ENCODE data around the gene SNRNP200.

Gene SNRNP200
- 89.9 to 348 (median 204) reads per million in 17 experiments for total RNA-seq

DNA sequence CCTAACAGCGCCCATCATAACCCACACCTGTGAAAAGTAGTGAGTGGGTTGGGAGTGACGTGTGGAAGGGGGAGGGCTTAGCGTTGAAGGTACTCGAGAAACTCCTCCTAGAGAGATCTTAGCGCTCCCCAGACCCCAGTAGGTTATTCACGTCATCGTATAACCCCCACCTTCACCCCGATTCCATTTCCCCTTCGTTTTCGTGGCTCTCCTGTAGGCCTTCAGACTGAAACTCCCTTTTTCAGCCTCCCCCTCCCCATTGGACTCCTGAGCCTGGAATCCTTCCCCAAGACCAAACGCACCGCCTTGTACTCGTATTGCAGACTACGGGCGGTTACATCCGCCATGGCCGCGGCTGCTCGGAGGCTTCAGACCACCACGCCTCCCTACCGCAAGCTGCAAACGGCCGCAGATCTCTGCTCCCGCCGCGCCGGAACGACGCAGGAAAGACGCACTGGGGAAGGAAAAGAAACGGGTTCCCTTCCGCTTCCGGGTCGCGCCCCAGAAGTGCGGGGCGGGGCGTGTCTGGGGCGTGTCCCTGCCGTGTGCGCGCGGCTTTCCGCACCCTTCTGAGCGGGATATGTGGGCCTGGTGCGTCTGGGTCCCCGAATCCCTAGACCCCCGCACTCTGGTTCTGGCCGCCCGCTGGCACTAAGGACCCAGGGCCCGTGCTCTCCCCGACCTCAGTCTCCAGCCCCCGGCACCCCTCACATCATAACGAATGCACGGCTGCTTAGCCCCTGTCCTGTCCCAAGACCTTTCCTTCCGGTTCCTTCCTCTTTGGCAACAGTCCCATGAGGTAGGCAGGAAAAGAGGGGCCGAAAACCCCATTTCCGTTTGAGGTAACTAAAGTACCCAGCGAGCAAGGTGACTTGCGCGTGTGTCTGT lies at the start of gene SNRNP200:
TSS of gene SNRNP200 (minus strand) at position 456 of the 888 bp plus-strand sequence. CDS start at position 347, 109 bp downstream.
- DNase-seq, result peak; percentile 93 to 96 (median 94)

DNA sequence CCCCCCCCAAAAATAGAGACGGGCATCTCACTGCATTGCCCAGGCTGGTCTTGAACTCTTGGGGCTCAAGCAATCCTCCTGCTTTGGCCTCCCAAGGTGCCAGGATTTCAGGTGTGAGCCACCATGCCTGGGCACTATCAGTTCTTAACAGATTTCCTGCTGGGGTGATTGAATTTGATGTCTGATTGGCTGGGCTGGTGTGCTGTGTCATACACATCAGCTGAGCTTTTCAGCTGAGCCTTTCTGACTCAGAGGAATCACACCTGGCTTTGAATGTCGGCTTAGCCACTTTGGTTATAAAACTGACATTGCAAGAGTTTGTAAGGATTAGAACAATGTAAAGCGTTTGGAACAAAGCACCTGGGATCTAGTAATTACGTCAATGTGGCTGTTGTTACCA lies 49.1 kb upstream of the SNRNP200 start:
- no peak for DNase-seq

DNA sequence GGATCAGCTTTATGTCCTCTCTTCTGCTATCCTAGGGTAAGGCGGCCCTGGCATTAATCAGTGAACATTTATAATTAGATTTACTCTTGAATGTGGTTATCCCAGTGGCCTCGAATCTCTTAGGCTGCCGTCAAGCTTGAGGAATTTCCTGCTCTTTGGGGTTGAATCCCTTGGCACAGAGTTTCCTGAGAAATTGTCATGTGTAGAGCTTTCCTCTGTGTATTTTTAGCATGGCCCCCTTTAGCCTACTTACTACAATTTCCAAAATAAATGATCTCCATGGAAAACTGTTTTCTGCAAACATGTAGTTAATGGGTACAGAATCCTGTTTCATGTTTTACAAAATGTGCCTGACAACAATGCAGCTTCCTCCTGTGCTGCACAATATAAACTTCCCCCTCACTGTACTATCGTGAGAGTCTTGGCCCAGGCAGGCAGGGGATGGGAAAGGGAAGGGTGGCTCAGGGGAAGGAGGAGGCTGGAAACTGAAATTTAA lies 48.3 kb upstream of the SNRNP200 start:
- DNase-seq, result peak in 3 of 4 experiments; percentile 49 to 63 (median 60)

DNA sequence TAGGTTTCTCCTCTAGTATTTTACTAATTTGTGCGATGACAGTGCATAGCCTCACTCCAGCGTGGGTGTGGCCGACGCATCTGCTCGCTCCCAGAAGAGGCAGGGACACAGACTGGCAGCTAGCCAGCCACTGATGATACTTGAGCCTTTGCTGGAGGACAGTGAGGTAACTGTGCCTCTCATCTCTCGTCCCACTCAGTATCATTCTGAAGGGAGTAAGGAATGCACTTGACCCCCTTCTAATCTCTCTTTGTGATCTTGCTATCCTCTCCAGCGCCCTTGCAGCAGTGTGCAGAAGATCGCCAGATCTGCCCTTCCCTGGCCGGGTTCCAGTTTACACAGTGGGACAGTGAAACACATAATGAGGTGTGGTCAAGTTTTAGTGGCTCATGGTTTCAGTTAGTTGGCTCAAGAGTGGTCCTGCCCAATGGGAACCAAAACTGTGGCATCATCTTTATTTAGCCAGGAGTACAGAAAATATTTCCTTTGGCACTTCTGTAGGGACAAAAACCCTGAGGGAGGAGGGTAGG lies 47.8 kb upstream of the SNRNP200 start:
- DNase-seq, result no peak

DNA sequence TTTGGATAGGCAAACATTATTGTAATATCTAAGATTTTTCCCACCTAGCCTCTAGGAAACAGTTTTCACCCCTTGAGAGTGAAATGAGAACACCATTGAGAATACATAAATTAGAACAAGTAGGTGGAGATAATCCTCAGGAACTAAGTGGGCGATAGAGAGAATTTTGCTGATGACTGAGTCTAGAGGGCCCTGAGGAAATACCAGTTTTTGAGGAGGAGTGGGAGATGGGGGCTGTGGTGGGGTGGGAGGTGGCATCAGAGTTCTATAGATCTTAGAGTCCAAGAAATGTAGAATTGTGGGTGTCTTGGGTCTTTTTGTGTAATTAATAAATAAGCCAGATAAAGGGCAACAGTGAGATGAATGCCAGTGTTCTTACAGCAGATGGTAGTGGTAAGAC lies 42.0 kb upstream of the SNRNP200 start:
- DNase-seq, result peak in 1 of 4 experiments; percentile 30

DNA sequence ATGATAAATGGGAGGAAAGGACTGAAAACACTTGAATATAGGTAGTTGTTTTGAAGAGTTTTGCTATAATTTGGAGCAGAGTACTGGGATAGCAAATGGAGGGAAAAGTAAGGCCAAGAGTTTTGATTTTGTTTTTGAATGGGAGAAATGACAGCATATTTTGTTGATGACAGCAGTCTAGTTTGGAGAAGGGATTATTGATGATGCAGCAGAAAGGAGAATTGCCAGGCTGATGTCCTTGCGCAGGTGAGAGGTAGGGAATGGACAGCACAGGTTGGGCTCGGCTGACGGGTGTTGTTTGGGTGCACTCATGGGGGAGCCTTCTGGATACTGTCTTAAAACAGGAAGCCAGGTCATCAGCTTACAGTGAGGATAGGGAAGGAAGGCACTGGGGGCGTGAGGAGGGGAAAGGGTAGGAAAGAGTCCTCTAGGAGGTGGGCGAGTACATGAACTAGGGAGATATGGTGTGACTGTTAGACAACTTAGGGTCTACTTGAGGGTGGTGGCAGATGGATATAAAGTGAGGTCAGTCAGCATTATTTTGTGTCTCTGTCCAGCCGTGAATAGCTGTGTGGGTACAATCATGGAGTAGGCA lies 40.6 kb upstream of the SNRNP200 start:
- DNase-seq, result peak; percentile 61 to 82 (median 80)

DNA sequence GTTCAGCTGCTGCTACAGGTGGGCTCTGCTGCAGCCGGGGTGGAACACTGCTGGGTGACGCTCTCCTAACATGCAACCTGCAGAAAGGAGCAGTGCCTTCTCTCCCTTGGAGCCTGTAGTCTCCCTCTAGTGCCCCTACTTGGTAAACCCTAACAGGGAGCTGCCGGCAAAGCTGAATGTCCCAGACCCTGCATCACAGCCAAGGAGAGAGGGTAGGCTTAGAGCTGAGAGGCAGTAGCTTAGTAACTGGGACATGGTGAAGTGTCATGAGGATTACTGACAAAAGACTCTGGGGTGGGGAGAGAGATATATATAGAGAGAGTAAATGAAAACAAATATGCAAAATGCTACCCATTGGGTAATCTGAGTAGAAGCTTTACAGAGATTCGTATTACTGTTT lies 40.1 kb upstream of the SNRNP200 start:
- peak; percentile 26 to 60 (median 56) for DNase-seq

DNA sequence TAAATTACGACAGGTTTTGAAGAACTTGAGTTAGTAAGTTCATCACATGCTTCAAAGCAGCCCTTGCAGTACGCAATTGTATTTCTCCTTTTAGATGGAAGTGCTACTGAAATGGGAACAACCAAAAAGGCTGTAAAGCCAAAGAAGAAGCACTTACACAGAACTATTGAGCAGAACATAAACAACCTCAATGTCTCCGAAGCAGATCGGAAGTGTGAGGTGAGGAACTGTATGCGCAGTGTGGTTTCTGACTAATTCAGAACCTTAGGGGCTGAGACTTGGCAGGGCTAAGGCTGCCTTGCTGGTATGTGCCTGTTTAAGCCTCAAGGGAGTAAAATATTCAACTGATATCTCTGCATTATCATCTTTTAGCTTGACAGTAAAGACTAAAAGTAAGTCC lies 38.7 kb upstream of the SNRNP200 start:
- DNase-seq, result peak; percentile 51 to 80 (median 69)

DNA sequence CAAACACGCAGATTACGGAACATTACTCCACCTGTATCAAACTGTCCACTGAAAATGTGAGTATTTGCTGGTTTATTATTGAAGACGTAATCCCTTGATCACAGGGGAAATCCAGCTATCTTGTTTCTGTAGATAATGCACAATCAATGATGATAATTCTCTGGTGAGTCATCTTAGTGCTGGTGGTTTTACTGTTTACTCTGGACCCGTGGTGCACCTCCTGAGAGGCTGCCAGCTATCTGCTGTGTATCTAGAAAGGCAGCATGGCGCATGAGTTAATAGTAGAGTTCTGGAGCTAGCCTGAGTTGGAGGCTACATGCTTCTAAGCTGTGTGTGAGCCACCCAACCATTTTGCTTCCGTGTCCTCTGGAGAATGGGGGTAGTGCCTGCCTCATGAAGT lies 36.7 kb upstream of the SNRNP200 start:
- peak in 1 of 4 experiments; percentile 16 for DNase-seq

DNA sequence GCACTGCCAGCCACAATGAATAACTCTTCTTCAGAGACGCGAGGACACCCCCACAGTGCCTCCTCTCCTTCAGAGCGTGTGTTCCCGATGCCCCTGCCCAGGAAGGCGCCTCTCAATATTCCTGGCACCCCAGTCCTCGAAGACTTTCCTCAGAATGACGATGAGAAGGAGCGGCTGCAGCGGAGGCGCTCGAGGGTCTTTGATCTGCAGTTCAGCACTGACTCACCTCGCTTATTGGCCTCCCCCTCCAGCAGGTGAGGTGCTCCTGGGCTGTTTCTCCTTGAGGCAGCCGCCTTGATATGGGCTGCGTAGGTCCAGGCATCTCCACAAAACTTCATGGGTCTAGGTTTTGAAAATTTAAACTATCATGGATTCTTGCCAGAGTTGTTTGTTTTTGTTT lies 36.3 kb upstream of the SNRNP200 start:
- DNase-seq, result no peak

DNA sequence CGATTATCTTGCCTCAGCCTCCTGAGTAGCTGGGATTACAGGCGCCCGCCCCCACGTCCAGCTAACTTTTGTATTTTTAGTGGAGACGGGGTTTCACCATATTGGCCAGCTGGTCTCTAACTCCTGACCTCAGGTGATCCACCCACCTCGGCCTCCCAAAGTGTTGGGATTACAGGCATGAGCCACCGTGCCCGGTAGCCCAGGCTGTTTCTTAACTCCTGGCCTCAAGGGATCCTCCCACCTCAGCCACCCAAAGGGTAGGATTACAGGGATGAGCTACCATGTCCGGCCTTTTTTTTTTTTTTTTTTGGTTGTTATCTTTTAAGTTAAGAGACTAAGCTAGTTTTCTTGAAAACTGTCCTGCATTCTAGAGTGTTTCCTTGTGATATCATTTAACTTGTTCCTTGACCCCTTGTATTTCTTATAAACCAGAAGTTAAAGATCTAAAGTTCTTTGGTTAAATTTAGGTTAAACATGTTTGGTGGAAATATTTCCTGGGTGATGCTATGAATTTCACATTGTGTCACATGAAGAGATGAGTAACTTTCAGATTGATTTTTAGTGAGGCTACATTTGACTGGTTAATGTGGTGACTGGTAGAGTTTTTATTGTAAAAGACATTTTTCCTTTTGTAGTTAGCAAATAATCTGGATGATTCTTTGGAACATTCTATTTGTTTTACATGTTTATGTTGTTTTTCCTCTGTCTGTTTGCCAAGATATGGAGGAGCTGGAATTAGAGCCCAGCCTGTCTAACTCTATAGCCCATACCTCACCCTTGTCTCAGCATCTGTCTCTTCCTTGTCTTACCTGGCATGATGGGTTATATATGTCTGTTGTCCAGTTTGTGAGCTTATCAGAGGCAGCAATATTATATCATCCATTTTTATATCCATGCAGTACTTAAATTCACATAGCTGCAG lies 35.4 kb upstream of the SNRNP200 start:
- DNase-seq, result peak; percentile 14 to 66 (median 54)

DNA sequence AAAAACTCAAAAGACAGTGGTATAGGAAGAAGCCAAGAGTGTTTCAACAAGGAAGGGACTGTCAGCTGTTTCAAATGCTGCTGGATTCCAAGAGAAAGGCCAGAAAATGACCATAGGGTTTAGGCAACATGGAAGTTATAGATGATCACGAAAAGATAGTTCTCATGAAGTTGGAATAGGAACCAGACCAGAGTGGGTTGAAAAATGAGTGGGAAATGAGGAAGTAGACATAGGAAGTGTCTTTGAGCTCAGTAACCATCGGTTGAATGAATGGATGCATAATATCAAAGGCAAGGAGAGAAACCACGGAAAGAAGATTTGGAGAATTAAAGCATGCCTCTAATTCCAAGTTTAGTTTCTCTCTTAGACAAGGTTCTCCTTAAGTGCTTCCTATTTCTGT lies 31.5 kb upstream of the SNRNP200 start:
- DNase-seq, result peak; percentile 47 to 88 (median 69)

DNA sequence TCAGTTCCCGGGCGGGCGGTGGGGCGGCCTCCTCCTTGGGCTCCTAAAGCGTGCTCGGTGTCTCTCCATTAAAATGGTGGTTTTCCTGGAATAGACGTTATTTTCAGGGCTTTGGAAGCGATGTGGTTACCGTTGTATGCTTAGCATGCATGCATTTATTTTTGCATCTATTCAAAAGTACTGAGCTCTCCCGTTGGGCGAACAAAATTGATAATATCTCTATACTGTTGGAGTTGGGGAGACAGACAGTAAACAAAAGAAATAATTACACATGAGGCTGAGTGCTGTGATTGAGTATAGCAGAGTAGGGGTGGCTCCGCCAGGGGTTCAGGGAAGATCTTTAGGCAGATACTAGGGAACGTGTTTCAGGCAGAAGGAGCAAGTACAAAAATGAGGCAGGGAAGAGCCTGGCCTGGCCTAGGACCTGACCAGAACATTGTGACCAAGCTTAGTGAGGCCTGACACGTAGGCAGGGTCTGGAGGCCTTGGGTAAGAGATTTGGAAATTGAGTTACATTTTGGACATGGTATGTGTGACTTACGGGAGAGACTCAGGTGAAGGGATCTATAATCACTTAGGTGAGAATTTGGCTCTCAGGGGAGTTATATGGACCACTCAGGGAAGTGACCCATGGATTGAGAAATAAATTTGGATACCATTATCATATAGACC lies 30.9 kb upstream of the SNRNP200 start:
- DNase-seq, result no peak

DNA sequence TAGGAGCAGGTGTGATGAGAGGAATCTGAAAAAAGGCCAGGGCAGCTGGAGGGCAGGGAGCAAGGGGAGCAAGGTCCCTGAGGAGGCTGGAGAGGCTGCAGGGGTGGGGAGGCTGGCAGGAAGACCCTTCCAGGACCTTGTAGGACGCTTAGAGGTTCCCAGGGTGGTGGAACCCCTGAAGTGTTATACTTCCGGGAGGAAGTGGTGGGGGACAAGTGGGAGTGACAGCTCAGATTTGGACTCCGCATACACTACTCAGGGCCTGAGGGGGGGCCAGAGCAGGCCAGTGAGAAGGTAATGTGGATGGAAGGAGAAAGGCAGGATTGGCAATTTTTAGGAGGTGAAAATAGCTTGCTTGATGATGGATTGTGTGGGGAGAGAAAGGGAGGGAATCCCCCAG lies 28.4 kb upstream of the SNRNP200 start:
- DNase-seq, result no peak

DNA sequence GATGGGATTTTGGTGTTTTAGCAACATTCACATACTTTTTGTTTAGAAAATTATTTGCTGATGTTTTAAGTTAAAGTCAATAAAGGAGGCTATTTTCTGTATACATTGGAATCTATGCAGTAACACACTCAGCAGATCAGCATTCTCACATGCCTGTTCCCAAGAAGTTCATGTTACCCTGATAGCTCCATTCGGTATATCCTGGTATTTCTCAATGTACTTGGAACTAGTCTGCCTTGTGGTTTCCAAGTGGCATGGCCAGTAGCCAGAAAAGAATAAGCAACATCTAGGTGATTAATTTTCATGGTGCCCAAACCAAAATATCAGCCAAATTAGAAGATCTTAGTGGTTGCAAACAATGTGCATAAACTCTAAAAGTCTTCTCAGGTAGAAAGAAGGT lies 25.1 kb upstream of the SNRNP200 start:
- DNase-seq, result no peak

DNA sequence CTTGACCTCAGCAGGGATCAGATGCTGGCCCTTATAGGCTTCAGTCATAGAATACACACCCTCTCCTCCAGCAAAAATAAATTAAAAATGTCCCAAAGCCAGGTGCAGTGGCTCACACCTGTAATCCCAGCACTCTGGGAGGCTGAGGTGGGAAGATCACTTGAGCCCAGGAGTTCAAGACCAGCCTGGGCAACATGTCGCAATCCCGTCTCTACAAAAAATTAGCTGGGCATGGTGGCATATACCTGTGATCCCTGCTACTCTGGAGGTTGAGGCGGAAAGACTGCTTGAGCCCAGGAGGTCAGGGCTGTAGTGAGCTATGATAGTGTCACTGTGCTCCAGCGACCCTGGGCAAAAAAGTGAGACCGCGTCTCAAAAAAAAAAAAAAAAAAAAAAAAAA lies 24.5 kb upstream of the SNRNP200 start:
- no peak for DNase-seq

DNA sequence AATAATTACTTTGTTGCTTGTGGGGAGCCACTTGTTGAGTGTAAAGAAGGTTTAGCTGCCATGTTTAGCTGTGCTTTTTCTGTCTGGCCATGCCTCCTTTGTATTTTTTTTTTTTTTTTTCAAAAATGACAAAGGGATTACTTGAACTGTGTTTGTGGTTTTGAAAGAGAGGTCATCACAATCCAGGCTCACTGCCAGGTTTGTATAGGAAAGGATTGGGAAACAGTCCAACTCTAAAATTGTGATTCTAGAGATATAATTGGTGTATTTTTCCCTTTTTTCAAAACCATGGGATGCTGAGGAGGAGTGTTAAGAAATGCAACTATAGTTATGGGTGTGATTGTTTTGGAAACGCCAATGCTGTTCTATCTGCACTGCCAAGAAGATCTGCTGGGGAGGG lies 24.1 kb upstream of the SNRNP200 start:
- peak in 1 of 4 experiments; percentile 14 for DNase-seq

DNA sequence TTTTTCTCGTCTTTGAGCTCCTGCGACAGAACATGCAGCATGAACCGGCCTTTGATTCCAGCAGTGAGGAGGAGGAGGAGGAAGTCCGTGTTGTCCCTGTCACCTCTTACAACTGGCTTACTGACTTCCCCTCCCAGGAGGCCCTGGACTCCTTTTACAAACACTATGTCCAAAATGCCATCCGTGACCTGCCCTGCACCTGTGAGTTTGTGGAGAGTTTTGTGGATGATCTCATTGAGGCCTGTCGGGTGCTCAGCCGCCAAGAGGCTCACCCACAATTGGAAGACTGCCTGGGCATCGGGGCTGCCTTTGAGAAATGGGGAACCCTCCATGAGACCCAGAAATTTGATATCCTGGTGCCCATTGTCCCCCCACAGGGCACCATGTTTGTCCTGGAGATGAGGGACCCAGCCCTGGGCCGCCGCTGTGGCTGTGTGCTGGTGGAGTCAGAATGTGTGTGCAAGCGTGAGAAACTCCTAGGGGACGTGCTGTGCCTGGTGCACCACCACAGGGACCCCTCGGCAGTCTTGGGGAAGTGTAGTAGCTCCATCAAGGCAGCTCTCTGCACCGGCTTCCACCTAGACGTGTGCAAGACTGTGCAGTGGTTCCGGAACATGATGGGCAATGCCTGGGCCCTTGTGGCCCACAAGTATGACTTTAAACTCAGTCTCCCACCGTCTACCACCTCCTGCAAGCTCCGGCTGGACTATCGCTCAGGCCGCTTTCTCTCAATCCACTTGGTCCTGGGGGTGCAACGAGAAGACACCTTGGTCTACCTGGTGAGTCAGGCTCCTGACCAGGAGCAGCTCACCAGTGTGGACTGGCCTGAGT lies 21.9 kb upstream of the SNRNP200 start:
- no peak for DNase-seq

DNA sequence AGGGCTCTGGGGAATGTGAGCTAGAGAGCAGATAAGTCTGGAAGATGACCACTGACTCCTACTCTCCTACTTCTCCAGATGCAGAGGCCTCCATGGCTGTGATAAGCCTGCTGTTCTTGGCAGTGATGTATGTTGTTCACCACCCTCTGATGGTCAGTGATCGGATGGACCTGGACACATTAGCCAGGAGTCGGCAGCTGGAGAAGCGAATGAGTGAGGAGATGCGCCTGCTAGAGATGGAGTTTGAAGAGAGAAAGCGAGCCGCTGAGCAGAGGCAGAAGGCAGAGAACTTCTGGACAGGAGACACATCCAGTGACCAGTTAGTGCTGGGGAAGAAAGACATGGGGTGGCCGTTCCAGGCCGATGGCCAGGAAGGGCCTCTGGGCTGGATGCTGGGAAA lies 21.2 kb upstream of the SNRNP200 start:
- no peak for DNase-seq

DNA sequence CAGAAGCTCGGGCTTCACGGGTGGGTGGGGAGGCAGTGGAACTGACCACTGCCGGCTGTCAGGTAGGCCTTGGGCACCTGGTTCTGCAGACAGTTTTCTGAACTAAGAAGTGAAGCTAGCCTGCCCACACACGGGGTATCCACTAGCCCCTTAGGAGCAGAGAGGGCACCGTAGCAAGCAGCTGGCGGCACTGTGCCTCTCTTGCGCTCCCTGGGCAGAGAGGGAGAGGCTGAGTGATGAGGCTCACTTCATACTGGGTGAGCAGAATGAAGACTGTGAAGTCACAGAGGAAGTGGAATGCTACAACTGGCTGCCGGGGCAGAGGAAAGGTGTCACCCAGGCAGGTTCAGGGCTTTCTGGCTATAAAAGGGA lies 20.5 kb upstream of the SNRNP200 start:
- DNase-seq, result peak in 2 of 4 experiments; percentile 19 to 23

All from suppressor macrophage (primary cell).